Measurements from ENCODE around the gene TSHZ1.

Gene TSHZ1

DNA sequence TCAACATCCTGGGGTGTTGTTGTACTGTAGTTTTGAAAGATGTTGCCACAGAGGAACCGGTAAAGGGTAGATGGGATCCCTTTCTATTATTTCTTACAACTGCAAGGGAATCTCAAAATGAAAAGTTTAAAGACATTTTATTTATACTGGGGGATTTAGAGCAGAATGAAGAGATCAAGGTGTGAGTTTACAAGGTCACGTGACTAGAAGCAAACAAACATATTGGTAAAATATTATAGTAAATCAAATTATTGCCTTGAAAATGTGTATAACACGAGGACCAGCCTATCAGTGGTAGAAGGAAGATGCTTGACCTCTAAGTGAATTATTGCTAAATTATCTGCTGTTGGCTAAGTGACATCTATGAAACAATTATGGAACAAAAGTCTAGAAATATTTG is 119.7 kb downstream of the TSHZ1 start:
- H3K79me2 ChIP-seq (ENCODE audit: insufficient read depth, low read length) = no peaks in the 10 kb centered on the region
- no peaks in the 10 kb centered on the region for H3K27me3 ChIP-seq (ENCODE audit: insufficient read depth, low read length)
- no peaks in the 10 kb centered on the region for H3F3A ChIP-seq (ENCODE audit: insufficient read depth, low read length)

DNA sequence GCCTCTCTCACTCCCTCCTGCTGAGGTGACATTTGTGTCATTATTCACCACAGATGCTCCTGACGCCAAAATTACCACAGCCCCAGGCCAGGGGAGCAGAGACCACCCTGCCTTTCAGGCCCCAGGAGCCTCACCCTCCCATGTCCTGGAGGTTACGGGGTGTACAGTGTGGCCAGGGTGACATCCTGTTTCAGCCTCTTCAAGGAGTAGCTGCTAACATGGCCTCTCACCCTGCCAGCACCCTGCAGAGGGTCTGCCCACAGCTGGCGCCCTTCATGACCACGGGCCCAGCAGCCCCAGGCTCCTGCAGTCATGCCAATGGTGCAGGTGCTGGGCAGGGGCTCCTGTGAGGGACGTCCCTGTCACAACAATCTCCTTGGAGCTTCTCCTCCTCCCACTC is 124.3 kb downstream of the TSHZ1 start:
- no peak overlapping the region for H3K4me2 ChIP-seq (ENCODE audit: low read length)
- H3K9me3 ChIP-seq (ENCODE audit: low read length) = no peaks in the 10 kb centered on the region
- no peak overlapping the region for H3K4me3 ChIP-seq (ENCODE audit: low read depth, low read length, poor library complexity, severe bottlenecking)
- H3K4me1 ChIP-seq (ENCODE audit: insufficient read depth, low read length, severe bottlenecking) = no peaks in the 10 kb centered on the region
- no peak for TF ChIP-seq EZH2 (IDR thresholded peaks at IDR 0.05; ENCODE audit: borderline replicate concordance, low read length)
- TF ChIP-seq, protein P1, sequence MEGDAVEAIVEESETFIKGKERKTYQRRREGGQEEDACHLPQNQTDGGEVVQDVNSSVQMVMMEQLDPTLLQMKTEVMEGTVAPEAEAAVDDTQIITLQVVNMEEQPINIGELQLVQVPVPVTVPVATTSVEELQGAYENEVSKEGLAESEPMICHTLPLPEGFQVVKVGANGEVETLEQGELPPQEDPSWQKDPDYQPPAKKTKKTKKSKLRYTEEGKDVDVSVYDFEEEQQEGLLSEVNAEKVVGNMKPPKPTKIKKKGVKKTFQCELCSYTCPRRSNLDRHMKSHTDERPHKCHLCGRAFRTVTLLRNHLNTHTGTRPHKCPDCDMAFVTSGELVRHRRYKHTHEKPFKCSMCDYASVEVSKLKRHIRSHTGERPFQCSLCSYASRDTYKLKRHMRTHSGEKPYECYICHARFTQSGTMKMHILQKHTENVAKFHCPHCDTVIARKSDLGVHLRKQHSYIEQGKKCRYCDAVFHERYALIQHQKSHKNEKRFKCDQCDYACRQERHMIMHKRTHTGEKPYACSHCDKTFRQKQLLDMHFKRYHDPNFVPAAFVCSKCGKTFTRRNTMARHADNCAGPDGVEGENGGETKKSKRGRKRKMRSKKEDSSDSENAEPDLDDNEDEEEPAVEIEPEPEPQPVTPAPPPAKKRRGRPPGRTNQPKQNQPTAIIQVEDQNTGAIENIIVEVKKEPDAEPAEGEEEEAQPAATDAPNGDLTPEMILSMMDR (IDR thresholded peaks at IDR 0.05; ENCODE audit: low read length) = no peak
- H4K20me1 ChIP-seq (ENCODE audit: insufficient read depth, low read length) = no peaks in the 10 kb centered on the region
- H3K36me3 ChIP-seq (ENCODE audit: insufficient read depth, low read length) = no peaks in the 10 kb centered on the region
- H3K27ac ChIP-seq (ENCODE audit: low read depth, low read length, poor library complexity, severe bottlenecking) = no peak overlapping the region
- H3K9ac ChIP-seq (ENCODE audit: low read length) = no peak overlapping the region
- H3K79me2 ChIP-seq (ENCODE audit: insufficient read depth, low read length) = no peaks in the 10 kb centered on the region
- H3F3A ChIP-seq (ENCODE audit: insufficient read depth, low read length) = no peaks in the 10 kb centered on the region
- no peaks in the 10 kb centered on the region for H3K9me2 ChIP-seq (ENCODE audit: low read depth, low read length)
- no peaks in the 10 kb centered on the region; the same call in 1 of the 2 replicates for H3K27me3 ChIP-seq (ENCODE audit: insufficient read depth, low read length)
- H2AFZ ChIP-seq (ENCODE audit: low read length) = no peak overlapping the region

More for the DNA sequence above, 119.7 kb downstream of the TSHZ1 start:
- Histone ChIP-seq H2AFZ (ENCODE audit: low read length) (no peak overlapping the region), H3K27ac (ENCODE audit: low read depth, low read length, poor library complexity, severe bottlenecking) (no peak overlapping the region), H3K36me3 (ENCODE audit: insufficient read depth, low read length) (no peaks in the 10 kb centered on the region), H3K9ac (ENCODE audit: low read length) (no peak overlapping the region), H3K4me2 (ENCODE audit: low read length) (no peak overlapping the region), H3K9me2 (ENCODE audit: low read depth, low read length) (no peaks in the 10 kb centered on the region), H4K20me1 (ENCODE audit: insufficient read depth, low read length) (no peaks in the 10 kb centered on the region), H3K4me3 (ENCODE audit: low read depth, low read length, poor library complexity, severe bottlenecking) (no peak overlapping the region), H3K9me3 (ENCODE audit: low read length) (peaks cover 3% of the 10 kb centered on the region; the same call in 1 of the 2 replicates), H3K4me1 (ENCODE audit: insufficient read depth, low read length, severe bottlenecking) (no peaks in the 10 kb centered on the region)
- TF ChIP-seq, protein P1 (IDR thresholded peaks at IDR 0.05; ENCODE audit: low read length) = no peak
- no peak for TF ChIP-seq EZH2 (IDR thresholded peaks at IDR 0.05; ENCODE audit: borderline replicate concordance, low read length)

DNA sequence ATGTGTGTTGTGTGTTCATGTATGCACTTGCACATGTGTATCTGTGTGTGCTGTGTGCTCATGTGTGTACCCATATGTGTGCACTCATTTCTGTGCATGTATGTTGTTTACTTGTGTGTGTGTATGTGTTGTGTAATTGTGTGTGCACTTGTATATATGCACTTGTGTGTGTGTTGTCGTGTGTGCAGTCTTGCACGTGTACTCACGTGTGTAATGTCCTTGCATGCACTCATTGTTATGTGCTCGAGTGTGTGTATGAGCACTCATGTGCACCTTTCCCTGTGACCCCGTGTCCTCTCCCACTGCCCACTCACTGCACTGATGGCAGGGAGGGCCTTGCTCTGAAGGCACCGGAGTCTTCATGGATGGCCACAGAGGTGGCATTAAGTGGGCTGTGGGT is 124.9 kb downstream of the TSHZ1 start:
- H3K79me2 ChIP-seq (ENCODE audit: insufficient read depth, low read length) = no peaks in the 10 kb centered on the region
- no peak overlapping the region for H3K4me2 ChIP-seq (ENCODE audit: low read length)
- no peaks in the 10 kb centered on the region for H4K20me1 ChIP-seq (ENCODE audit: insufficient read depth, low read length)
- no peaks in the 10 kb centered on the region; the same call in 1 of the 2 replicates for H3K27me3 ChIP-seq (ENCODE audit: insufficient read depth, low read length)
- no peak overlapping the region for H2AFZ ChIP-seq (ENCODE audit: low read length)
- no peaks in the 10 kb centered on the region for H3F3A ChIP-seq (ENCODE audit: insufficient read depth, low read length)
- no peaks in the 10 kb centered on the region for H3K36me3 ChIP-seq (ENCODE audit: insufficient read depth, low read length)
- H3K9me3 ChIP-seq (ENCODE audit: low read length) = no peaks in the 10 kb centered on the region
- no peak overlapping the region for H3K4me3 ChIP-seq (ENCODE audit: low read depth, low read length, poor library complexity, severe bottlenecking)
- no peaks in the 10 kb centered on the region for H3K4me1 ChIP-seq (ENCODE audit: insufficient read depth, low read length, severe bottlenecking)
- H3K27ac ChIP-seq (ENCODE audit: low read depth, low read length, poor library complexity, severe bottlenecking) = no peak overlapping the region
- no peaks in the 10 kb centered on the region for H3K9me2 ChIP-seq (ENCODE audit: low read depth, low read length)
- no peak for TF ChIP-seq EZH2 (IDR thresholded peaks at IDR 0.05; ENCODE audit: borderline replicate concordance, low read length)
- TF ChIP-seq, protein P1 (IDR thresholded peaks at IDR 0.05; ENCODE audit: low read length) = no peak
- H3K9ac ChIP-seq (ENCODE audit: low read length) = no peak overlapping the region
